Endothelial cell of umbilical vein (primary cell): Measurements from ENCODE around the gene ATG10.

Source experiments
- EZH2 ChIP-seq: IDR thresholded peaks from 2 replicates; pipeline ENCODE4 v1.6.1; 2012; ENCODE audit warnings: borderline replicate concordance, low read depth, mild to moderate bottlenecking, moderate library complexity, low read length, inconsistent platforms; ENCODE audit not compliant: severe bottlenecking
- POLR2A ChIP-seq: IDR thresholded peaks from 2 replicates; pipeline ENCODE4 v1.6.1; 2012; ENCODE audit warnings: low read depth, mild to moderate bottlenecking, control low read depth, low read length
- POLR2AphosphoS5 ChIP-seq: IDR thresholded peaks from 2 replicates; pipeline ENCODE4 v1.6.1; 2012; ENCODE audit warnings: low read depth, mild to moderate bottlenecking, control low read depth, low read length, moderate library complexity; ENCODE audit not compliant: insufficient read depth
- TF ChIP-seq, protein P1 (sequence below), 2 donors: IDR thresholded peaks; 1 replicate in 1 of 2; 2 replicates in 1 of 2; pipeline ENCODE4 v1.5.1; 2011; ENCODE audit warnings: low read length in 2 of 2, mild to moderate bottlenecking in 2 of 2, moderate library complexity in 2 of 2, control low read depth in 1 of 2, inconsistent platforms in 1 of 2, low read depth in 1 of 2; ENCODE audit not compliant: insufficient read depth in 1 of 2; ENCODE audit errors: extremely low read depth in 1 of 2

- TF ChIP-seq, protein P1, sequence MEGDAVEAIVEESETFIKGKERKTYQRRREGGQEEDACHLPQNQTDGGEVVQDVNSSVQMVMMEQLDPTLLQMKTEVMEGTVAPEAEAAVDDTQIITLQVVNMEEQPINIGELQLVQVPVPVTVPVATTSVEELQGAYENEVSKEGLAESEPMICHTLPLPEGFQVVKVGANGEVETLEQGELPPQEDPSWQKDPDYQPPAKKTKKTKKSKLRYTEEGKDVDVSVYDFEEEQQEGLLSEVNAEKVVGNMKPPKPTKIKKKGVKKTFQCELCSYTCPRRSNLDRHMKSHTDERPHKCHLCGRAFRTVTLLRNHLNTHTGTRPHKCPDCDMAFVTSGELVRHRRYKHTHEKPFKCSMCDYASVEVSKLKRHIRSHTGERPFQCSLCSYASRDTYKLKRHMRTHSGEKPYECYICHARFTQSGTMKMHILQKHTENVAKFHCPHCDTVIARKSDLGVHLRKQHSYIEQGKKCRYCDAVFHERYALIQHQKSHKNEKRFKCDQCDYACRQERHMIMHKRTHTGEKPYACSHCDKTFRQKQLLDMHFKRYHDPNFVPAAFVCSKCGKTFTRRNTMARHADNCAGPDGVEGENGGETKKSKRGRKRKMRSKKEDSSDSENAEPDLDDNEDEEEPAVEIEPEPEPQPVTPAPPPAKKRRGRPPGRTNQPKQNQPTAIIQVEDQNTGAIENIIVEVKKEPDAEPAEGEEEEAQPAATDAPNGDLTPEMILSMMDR (IDR thresholded peaks at IDR 0.05; ENCODE audit: extremely low read depth in 1 of 2, insufficient read depth in 1 of 2, low read depth in 1 of 2, low read length in 2 of 2) = no peak
- no peak for TF ChIP-seq POLR2A
- TF ChIP-seq POLR2AphosphoS5 = no peak
- TF ChIP-seq EZH2 = no peak
Measured at GRCh38 chr5:81925981-81926380, 45.8 kb upstream of the ATG10 start.
